NT2/D1 (cell line): ENCODE results near the gene SV2A.
A peak's percentile ranks its signal among the peaks of the same experiment; 100 is the strongest.
"Not testable (repeated sequence)": the region's sequence is repeated elsewhere in the genome, so short reads cannot be mapped to it uniquely, and the experiment has no call there.

Experiments
- DNase-seq: peaks from one replicate; pipeline ENCODE4 v3.0.0-alpha.2; 2011; ENCODE audit warnings: low read depth, low spot score
- H3K27me3 ChIP-seq: 2 replicates; pipeline ENCODE4 v1.6.0; 2011; ENCODE audit warnings: mild to moderate bottlenecking; ENCODE audit not compliant: insufficient read length, insufficient read depth
- H3K36me3 ChIP-seq: 2 replicates; pipeline ENCODE4 v1.6.1; 2011; ENCODE audit warnings: mild to moderate bottlenecking, low read length, mixed read lengths; ENCODE audit not compliant: insufficient read depth, insufficient read length
- H3K4me1 ChIP-seq: 2 replicates; pipeline ENCODE4 v1.5.1; 2011; ENCODE audit not compliant: insufficient read depth, insufficient read length
- H3K4me3 ChIP-seq: 2 replicates; pipeline ENCODE4 v1.5.1; 2011; ENCODE audit warnings: low read depth; ENCODE audit not compliant: insufficient read length
- H3K9ac ChIP-seq: 2 replicates; pipeline ENCODE4 v1.6.0; 2011; ENCODE audit warnings: low read depth; ENCODE audit not compliant: insufficient read length
- H3K9me3 ChIP-seq: 2 replicates; pipeline ENCODE4 v1.5.1; 2011; ENCODE audit warnings: mild to moderate bottlenecking, low read length; ENCODE audit not compliant: insufficient read depth
- SUZ12 ChIP-seq: IDR thresholded peaks from 2 replicates; pipeline ENCODE4 v1.6.1; 2011; ENCODE audit not compliant: insufficient read length, insufficient read depth; ENCODE audit errors: extremely low read depth
- YY1 ChIP-seq: IDR thresholded peaks from 2 replicates; pipeline ENCODE4 v1.6.1; 2011; ENCODE audit not compliant: insufficient read length, insufficient read depth
- ZNF274 ChIP-seq: IDR thresholded peaks from 2 replicates; pipeline ENCODE4 v1.6.1; 2011; ENCODE audit warnings: mild to moderate bottlenecking, low read depth, low read length

The SV2A gene

DNA sequence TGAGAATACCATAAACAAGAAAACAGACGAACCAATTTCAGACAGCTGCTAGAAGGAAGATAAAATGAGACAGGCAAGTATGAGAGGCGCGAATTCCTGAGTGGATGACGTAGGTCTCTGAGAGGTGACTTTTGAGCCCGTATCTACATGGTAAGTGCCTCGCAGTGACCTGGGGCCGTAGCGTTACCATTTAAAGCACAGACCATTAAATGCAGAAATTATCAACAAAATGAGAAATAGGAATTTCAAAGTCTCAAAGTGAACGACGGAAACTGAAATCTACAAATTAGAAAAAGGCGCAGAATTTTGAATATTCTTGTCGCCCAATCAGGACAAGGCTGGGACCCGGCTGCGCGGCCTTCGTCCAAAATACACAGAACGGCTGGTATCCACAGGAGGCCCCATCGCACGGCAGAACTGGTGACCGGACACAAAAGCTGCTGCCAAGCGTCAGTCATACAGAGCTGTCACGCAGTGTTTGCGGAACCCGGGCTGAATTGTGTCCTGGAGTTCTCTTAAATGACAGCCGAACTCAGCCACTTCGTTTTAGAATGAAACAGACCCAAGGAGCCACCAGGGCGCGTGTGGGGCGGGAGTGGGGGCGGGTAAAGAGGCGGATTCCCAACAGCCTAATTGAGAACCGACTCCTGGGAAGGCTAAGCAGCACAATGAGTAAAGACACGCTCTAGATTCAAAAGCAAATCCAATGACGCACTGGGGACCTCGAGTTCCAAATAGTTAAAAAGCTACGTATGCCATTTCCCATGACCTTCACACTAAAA lies 32.1 kb downstream of the SV2A start:
- H3K4me1 ChIP-seq = no peaks in the 10 kb centered on the region
- H3K36me3 ChIP-seq = no peaks in the 10 kb centered on the region

DNA sequence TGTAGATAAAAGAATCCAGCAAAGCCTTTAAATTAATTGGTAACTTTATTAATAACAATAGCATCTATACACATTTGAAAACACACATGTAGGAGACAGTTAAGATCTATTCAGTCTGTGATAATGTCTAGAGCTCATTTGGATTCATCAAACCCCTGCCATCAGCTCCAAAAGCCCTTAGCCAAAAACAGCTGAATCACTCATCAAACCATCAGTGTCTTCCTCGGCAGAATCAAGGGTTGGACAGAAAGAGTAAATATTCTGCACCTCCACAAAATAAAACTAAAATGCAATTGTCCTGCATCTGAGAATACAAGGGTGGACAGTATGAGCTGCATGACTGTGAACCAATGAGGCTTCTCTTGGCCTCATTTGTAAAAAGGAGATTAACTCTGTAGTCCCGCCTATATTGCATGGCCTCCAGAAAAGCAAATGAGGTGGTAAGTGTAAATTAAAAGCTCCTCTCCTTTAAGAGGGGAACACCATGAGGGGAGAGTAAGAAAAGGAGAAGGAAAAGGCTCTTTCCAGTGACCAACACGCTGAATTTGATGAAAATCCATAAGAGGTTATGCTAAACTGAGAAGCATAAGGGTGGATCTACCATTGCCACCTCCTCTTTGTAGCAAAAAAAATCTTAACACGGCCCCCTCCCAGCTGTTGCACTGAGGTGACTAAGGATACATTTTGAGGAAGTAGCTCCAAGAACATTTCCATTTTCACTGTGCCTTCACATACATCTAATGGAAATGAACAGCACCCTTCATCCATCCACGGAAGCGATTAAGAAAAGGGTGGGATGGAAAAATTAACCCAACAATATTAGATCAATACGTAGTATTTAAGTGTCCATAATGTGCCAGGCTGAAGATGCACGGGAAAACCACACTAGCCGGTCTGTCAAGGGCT lies 33.0 kb downstream of the SV2A start:
- no peaks in the 10 kb centered on the region for H3K4me1 ChIP-seq

More for the DNA sequence above, 32.1 kb downstream of the SV2A start:
- TF ChIP-seq YY1 (no peak), ZNF274 (no peak), SUZ12 (no peak)
- no peaks in the 10 kb centered on the region for H3K9me3 ChIP-seq
- no peaks in the 10 kb centered on the region for H3K27me3 ChIP-seq
- DNase-seq = peak; percentile 86
- H3K4me3 ChIP-seq = peak overlapping the region; percentile 64
- peak overlapping the region; percentile 90 for H3K9ac ChIP-seq

DNA sequence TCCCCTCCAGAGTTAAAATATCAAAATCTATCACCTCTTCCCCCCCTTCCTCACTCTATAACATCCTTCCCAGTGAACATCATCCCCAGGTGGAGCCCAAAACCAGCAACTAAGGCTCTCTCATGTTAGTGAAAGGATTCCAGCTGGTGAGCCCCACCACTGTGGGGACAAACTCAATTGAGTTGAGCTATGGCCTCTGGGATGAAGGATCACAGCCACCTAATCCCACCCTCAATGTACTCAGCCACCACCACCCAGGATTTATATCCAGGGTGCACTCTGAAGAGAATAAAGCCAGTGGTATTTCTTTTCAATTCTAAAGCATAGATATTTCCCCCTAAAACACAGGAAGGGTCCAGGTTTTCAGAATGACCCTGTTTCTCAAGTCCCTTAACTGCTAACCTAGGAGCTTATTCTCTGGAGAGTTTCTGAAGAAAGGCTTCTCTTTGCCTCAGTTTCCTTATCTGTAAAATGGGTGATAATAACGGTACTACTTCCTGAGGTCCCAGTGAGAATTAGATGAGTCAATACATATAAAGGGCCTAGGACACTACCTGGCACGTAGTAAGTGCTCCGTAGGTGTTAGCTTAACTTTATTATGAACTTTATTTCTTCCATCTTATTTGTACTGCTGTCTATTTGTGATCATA lies 33.9 kb downstream of the SV2A start:
- TF ChIP-seq ZNF274 (no peak), SUZ12 (no peak), YY1 (no peak)
- no peaks in the 10 kb centered on the region for H3K9me3 ChIP-seq
- no peak overlapping the region for H3K4me3 ChIP-seq
- no peaks in the 10 kb centered on the region for H3K27me3 ChIP-seq
- H3K9ac ChIP-seq = peak overlapping the region; percentile 90
- no peaks in the 10 kb centered on the region for H3K36me3 ChIP-seq
- DNase-seq = no peak
- no peaks in the 10 kb centered on the region for H3K4me1 ChIP-seq

More for the DNA sequence above, 33.0 kb downstream of the SV2A start:
- H3K9ac ChIP-seq = peak overlapping the region; percentile 90
- no peak for DNase-seq
- no peaks in the 10 kb centered on the region for H3K27me3 ChIP-seq
- TF ChIP-seq YY1 (no peak), ZNF274 (no peak), SUZ12 (no peak)
- H3K9me3 ChIP-seq = no peaks in the 10 kb centered on the region
- H3K36me3 ChIP-seq = no peaks in the 10 kb centered on the region
- H3K4me3 ChIP-seq = peak overlapping the region; percentile 64

DNA sequence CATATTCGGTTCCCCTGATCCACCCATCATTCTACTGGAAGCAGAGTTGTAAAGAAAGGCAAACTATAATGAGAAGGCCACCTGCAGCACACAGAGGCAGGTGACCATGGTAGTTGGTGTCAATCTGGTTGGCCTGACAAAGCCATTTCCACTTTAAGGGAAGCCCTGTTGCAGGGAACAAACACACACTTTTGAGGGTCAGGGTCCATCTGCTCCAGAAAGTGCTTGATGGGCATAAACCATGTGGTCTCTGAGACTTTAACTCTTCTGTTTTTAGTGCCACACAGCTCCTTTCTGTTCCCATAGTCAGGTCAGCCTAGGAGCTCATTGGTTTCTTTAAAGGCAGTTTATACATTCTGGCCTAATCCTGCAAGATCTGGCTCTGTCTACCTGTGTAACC lies 35.8 kb downstream of the SV2A start:
- no peak for DNase-seq
- H3K4me1 ChIP-seq = no peaks in the 10 kb centered on the region
- no peaks in the 10 kb centered on the region for H3K36me3 ChIP-seq
- H3K9ac ChIP-seq = no peak overlapping the region
- H3K4me3 ChIP-seq = no peak overlapping the region
- no peaks in the 10 kb centered on the region for H3K27me3 ChIP-seq
- TF ChIP-seq ZNF274 (no peak), YY1 (no peak), SUZ12 (no peak)
- no peaks in the 10 kb centered on the region for H3K9me3 ChIP-seq

DNA sequence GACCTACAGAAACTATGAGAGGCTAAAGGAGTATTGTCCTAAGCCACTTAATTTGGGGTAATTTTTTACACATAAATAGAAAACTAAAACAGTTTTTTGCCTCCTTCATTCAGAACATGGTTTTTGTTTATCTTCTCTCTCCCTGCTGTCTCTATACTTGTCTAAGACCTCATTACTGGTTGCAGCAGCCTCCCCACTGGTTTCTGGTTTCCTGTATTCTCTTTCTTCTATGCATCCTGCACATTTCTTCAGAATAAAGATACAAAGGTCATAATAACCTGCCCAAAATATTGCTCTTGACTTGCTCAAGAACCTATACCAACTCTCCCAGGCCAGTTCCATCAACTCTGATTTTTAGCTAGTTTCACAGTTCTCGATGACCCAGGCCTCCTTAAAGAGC lies 38.1 kb downstream of the SV2A start:
- no peak for DNase-seq
- no peaks in the 10 kb centered on the region for H3K36me3 ChIP-seq
- no peaks in the 10 kb centered on the region for H3K9me3 ChIP-seq
- TF ChIP-seq YY1 = no peak
- no peak for TF ChIP-seq ZNF274
- TF ChIP-seq SUZ12 = no peak
- no peaks in the 10 kb centered on the region for H3K27me3 ChIP-seq
- no peak overlapping the region for H3K9ac ChIP-seq
- H3K4me1 ChIP-seq = no peaks in the 10 kb centered on the region
- no peak overlapping the region for H3K4me3 ChIP-seq

DNA sequence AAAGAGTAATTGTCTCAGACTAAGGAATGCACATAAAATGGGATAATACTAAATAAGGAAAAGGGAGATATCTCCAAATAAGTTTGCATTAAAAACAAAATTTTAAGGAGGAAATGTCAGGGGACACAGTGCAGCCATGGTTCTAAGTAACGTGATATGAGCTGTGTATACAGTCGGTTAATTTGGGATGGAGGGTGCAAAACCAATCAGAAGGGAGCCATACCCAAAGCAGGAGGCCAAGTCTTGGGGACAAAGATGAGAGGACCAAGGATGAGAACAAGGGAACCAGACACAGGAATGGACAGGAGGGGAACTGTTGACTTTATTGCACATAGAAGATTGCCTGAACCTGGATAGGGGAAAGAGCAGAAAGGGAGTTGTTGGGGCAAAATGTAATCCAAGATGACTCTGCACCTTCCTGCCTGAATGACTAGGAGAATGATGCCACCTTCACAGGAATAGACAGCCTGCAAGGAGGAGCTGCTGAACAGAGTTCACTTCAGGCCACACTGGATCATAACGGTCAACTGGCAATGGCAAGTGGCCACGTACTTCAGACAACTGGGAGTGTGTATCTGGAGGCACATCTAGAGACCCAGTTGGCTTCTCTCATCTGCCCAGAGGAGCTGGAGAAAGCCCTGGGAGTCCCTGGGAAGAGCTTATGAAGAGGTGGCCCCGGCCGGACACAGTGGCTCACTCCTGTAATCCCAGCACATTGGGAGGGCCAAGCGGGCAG lies 40.3 kb downstream of the SV2A start:
- no peaks in the 10 kb centered on the region for H3K9me3 ChIP-seq

DNA sequence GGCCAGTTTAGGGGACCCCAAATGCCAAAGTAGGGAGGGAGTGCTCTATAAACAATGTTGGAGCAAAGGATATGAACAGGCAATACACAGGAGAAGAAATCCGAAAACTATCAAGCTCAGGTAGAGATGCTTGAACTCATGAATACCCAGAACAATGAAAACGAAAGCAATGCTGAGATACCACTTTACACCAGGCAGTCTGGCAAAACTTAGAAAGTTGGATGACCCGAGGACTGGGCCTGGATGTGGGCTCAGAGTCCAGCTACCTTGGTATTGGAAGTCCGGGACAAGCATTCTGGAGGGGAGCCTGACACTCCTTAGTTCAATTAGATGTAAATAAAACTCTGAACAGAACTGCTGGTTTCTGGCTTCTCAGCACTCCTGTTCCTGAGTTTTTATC lies 44.6 kb downstream of the SV2A start:
- H3K4me1 ChIP-seq, H3K9me3 ChIP-seq, DNase-seq, H3K27me3 ChIP-seq, H3K36me3 ChIP-seq, H3K9ac ChIP-seq, H3K4me3 ChIP-seq: not testable (repeated sequence)

More for the DNA sequence above, 40.3 kb downstream of the SV2A start:
- H3K9ac ChIP-seq = no peak overlapping the region
- TF ChIP-seq YY1 (no peak), SUZ12 (no peak), ZNF274 (no peak)
- H3K4me3 ChIP-seq = no peak overlapping the region
- H3K4me1 ChIP-seq = no peaks in the 10 kb centered on the region
- H3K27me3 ChIP-seq = no peaks in the 10 kb centered on the region
- no peak for DNase-seq
- H3K36me3 ChIP-seq = no peaks in the 10 kb centered on the region

DNA sequence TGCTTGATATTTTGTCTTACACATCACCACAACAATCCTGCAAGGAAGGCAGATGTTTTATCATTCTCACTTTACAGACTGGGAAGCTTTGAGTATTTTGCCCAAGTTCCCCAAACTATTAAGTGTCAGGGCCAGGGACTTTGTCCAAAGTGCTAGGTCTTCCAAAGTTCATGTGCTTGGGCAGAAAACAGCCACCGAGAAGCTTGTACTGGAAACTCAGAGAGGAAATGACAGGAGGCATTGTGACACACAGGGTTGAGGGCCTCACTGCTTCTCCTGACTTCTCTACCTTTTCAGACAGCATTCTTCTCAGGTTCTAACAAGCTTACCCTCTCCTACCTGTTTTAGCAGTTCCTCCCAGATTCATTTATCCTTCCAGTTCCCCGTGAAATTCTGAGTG lies 50.8 kb downstream of the SV2A start:
- not testable (repeated sequence) for H3K27me3 ChIP-seq, DNase-seq, H3K4me3 ChIP-seq, H3K36me3 ChIP-seq, H3K9me3 ChIP-seq, H3K4me1 ChIP-seq, H3K9ac ChIP-seq

DNA sequence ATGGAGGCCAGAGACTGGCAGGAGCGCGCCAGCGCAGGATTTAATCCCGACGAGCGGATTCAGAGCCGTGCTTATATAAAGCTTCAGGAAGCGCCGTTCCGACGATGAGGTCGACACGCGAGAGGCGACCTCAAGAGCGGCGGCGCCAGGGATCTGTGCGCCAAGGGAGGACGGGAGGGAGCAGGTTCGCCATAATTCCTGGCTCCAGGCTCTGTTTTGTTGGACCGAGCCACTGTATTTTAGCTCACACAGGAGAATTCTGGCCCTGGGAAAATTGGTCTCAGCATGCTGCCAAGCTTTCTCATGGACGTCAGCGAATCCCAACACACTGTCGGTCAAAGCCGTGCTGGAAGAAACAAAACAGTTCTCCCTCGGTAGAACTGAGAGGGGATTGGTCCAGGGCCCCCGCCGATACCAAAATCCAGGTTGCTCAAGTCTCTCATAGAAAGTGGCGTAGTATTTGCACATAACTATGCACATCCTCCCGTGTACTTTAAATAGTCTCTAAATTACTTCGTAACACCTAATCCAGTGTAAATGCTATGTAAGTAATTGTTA lies 56.1 kb downstream of the SV2A start:
- not testable (repeated sequence) for H3K4me1 ChIP-seq, DNase-seq, H3K4me3 ChIP-seq, H3K9ac ChIP-seq, H3K36me3 ChIP-seq, H3K9me3 ChIP-seq, H3K27me3 ChIP-seq
